T-helper 1 cell (primary cell): ENCODE results near the gene RNLS.
"Not testable (repeated sequence)": the region's sequence is repeated elsewhere in the genome, so short reads cannot be mapped to it uniquely, and the experiment has no call there.

Source experiments
- DNase-seq, 5 donors: peaks; one replicate each; pipeline ENCODE4 v3.0.0-alpha.2; 2012 to 2020

Gene RNLS

GRCh38 chr10:88521791-88522190 is 61.3 kb downstream of the RNLS start:
- no peak for DNase-seq

- DNase-seq: no peak
These were observed 67.9 kb downstream of the RNLS start for GRCh38 chr10:88515235-88515634.

GRCh38 chr10:88512599-88512998 is 70.5 kb downstream of the RNLS start:
- no peak for DNase-seq

DNA sequence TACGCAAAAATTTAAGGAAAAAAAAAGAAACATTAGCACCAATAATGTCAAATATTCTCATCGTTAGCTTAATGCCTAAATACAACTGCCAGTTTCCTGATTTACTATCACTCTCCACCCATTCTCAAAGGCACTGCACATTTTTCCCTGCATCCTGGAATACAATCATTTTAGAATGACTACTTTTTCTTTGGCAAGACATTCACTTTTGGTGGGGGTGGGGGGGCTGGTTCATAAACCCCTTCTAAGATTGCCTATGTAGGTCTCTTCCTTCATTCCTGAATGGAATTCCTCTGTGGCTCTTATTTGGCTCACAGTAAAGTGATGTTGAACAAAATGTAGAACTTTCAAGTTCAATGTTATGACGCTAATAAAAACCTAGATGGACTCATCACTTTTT is 74.3 kb downstream of the RNLS start:
- no peak for DNase-seq

DNA sequence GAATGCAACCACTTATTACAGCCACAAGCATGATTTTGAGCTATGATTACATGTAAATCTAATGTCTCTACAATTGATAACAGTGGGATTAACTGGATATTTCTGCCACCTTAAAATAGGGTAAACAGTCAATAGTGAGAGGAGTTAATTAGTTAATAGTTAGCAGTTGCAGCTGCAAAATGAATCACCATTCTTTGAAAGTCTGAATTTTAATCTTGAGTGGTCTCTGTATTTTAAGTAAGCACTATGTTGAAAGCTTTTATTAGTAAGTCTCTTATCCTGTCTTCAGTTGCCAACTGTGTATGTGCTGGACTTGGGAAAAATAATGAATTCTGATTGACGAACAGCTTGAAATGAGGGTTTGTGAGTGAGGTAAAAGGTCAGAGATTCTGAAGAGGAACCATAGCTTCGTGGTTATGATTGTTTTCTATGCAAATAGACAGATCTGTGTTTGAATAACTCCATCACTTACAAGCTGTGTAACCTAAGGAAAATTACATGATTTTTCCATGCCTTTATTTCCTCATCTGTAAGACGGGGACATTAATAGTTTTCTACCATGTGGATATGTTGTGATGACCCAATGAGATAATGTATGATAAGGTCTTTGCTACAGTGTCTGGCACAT is 75.2 kb downstream of the RNLS start:
- no peak for DNase-seq

- DNase-seq: no peak
These were observed 75.7 kb downstream of the RNLS start for GRCh38 chr10:88507404-88507803.

- no peak for DNase-seq
These were observed 77.4 kb downstream of the RNLS start for GRCh38 chr10:88505680-88506215.

DNA sequence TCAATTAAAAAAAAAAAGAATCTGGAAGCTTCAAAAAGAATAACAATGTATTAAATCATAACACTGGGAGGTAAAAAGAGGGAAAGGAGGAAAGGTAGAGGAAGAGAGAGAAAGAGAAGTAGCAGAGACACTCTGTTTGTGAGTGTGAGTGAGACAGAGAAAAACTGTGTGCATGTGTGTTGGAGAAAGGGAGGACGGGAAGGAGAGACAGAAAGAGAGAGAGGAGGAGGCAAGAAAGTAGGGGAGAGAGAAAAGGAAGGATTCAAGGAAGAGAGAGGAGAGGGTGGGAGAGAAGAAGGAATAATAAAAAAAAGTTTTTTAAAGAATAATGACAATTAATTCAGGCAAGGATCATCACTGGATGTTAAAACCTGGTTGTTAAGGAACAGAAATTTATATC is 77.9 kb downstream of the RNLS start:
- DNase-seq: no peak

- no peak for DNase-seq
These were observed 82.5 kb downstream of the RNLS start for GRCh38 chr10:88500656-88501055.

GRCh38 chr10:88499569-88500470 is 83.3 kb downstream of the RNLS start:
- no peak for DNase-seq

GRCh38 chr10:88497913-88498312 is 85.2 kb downstream of the RNLS start:
- no peak for DNase-seq

DNA sequence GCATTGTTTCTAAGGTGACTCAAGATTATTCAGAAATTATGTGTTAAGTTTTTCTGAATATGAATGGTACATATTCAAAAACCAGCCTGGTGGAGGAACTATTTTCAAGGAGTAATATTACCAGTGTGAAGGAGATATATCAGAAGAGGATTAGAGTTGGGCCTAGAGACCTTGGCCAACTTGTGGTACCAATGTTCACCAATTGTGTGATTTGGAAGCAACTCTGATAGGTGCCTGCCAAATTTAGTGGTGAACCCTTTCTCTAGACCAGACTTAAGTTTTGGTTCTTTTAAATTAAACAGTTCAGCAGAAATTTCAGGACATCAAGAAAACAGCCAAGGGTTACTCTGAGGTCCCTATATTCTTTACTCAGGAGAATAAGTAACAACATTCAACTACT is 88.6 kb downstream of the RNLS start:
- no peak for DNase-seq

DNA sequence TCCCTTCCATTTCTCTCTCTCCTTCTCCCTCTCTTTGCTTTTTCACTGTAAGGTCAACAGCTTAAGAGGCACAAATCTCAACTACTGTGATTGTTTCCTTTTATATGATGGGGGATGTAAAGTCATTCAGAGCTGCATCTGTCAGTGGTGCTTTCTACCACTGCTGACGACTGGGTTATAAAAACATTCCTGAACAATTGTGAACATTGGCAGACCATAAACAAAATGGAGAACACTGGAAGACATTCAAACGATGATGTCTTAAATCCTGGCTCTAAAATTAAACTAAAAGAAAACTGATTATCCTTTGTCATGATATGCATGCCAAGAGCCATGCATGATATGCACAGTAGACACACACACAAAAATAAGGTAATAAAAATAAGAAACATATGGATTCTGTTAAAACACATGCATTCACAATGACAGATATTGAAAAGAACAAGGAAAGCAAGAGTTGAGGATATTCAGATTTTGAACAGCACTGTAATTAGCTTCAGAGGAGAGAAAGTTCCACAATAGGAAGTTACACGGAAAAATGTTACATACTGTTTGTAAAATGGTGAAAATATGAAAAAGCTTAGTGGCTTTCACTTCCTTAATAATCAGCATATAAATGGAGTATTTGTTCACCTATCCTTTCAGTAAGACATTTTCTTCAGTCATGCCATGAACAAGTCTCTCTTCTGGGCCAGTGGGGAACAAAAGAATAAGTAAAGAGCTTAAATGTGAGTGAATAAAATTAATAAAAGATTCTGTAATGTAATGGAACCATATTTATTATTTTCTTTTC is 89.2 kb downstream of the RNLS start:
- no peak for DNase-seq

DNA sequence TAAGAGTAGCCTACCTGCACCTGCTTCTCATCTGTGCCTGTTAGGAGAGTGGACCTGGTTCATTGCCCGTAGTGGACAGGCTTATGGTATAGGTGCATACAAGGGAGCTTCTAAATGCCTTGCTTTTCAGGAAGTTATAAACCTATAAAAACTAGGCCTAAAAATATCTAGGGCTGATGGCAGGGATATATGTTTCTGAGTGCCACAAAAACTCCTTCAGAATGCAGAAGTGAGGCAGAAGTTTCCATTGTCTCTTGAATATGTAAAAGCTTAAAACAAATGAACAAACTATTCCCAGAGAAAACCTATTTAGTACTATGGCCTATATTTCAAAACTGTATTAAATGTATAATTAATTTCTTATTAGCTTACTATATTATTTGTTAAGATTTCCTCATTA is 91.8 kb downstream of the RNLS start:
- DNase-seq: no peak

DNA sequence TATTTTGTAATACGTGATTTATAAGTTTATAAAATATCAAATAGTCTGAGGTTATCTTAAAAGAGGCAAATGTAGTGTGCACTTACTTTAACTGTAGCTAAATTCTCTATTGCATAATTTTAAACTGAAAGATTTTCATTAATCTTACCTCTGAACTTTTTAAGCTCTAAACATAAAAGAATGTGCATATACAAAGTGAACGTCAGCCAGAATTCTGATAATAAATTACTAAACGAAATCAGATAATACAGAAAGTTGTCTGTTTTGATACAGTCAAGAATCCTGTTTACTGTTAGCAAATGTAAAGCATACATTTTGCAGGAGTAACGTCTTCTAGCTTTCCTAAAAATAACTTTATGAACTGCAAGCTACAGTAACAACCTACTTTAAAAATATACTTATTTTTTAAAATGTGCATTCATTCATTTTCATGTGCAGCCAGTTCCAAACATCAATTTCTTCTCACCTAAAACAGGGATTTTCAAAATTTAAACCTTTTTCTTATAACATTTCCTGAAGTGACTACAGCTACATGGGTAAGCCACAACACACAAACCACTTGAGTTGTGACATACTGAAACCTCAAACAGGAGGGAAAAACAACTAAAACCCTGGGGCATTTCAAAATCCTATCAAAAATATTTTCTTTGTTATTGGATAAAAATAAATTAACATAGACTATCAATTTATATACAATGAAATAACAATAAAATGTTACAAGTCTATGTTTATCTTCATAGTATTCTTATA is 92.7 kb downstream of the RNLS start:
- no peak for DNase-seq

GRCh38 chr10:88489107-88489506 is 94.0 kb downstream of the RNLS start:
- no peak for DNase-seq

- not testable (repeated sequence) for DNase-seq
These were observed 96.3 kb downstream of the RNLS start for GRCh38 chr10:88486816-88487215.

DNA sequence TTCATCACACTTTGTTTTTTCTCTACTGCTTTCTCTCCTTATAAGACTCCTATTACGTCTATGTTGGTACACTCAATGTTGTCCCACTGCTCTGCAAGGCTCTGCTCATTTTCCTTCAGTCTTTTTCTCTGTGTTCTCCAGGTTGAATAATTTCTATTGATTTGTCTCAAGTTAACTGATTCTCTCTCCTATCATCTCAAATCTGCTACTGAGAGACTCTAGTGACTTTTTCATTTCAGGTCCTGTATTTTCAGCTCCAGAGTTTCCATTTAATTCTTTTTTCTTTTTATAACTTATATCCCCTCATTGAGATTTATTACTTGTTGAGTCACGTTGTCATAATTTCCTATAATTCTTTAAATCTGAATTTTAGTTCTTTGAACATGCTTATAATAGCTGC is 100.9 kb downstream of the RNLS start:
- DNase-seq: no peak

- no peak for DNase-seq
These were observed 104.9 kb downstream of the RNLS start for GRCh38 chr10:88478256-88478655.

GRCh38 chr10:88477343-88478085 is 105.6 kb downstream of the RNLS start:
- DNase-seq: no peak
